Transverse colon (tissue), 4 donors: ENCODE measurements around the gene OR6K2. TPM values are rescaled to one million over a fixed set of nuclear protein-coding genes. Genes with fewer than 3 reads are reported as not detected.
"Not testable (repeated sequence)": the region's sequence is repeated elsewhere in the genome, so short reads cannot be mapped to it uniquely, and the experiment has no call there.

Experiments used
- DNase-seq: peaks from one replicate; pipeline ENCODE4 v3.0.0-alpha.2; 2019
- H3K27ac ChIP-seq, 4 donors: fragments of 200-600 bp; sonication (generic); 2 replicates each; pipeline ENCODE4 v1.5.1; 2016 to 2018; ENCODE audit warnings: inconsistent platforms in 4 of 4
- H3K27me3 ChIP-seq: fragments of 200-600 bp; sonication (generic); 2 replicates; pipeline ENCODE4 v1.5.1; 2017; ENCODE audit warnings: inconsistent platforms
- H3K36me3 ChIP-seq, 4 donors: fragments of 200-600 bp; sonication (generic); 2 replicates each; pipeline ENCODE4 v1.5.1; 2017 to 2019; ENCODE audit warnings: inconsistent platforms in 4 of 4
- H3K4me1 ChIP-seq, 4 donors: fragments of 200-600 bp; sonication (generic); 2 replicates each; pipeline ENCODE4 v1.5.1; 2017 to 2020; ENCODE audit warnings: inconsistent platforms in 4 of 4
- H3K4me3 ChIP-seq, 4 donors: fragments of 200-600 bp; sonication (generic); 1 replicate in 1 of 4; 2 replicates in 3 of 4; pipeline versions ENCODE4 v1.5.1 to v1.6.1; 2017 to 2019; ENCODE audit warnings: inconsistent platforms in 4 of 4
- H3K9me3 ChIP-seq, 2 donors: fragments of 200-600 bp; sonication (generic); 2 replicates each; pipeline ENCODE4 v1.5.1; 2017 to 2019; ENCODE audit warnings: inconsistent platforms in 2 of 2
- EP300 ChIP-seq: sonication (generic); formaldehyde crosslinking; IDR thresholded peaks from one replicate; pipeline ENCODE4 v1.6.1; 2017; ENCODE audit warnings: antibody characterized with exemption, low read depth
- POLR2A ChIP-seq: fragments of 450-650 bp; IDR thresholded peaks from one replicate; pipeline ENCODE4 v1.6.1; 2016; ENCODE audit warnings: antibody characterized with exemption, mild to moderate bottlenecking, moderate library complexity
- POLR2AphosphoS5 ChIP-seq, 3 donors: sonication (generic); formaldehyde crosslinking; IDR thresholded peaks; one replicate each; pipeline ENCODE4 v1.6.1; 2016; ENCODE audit warnings: antibody characterized with exemption in 3 of 3
- whole genome bisulfite sequencing, 2 donors: methylation state at CpG; one replicate each; pipeline ENCODE4 v1.1.5; 2018; ENCODE audit warnings: low coverage in 1 of 2; 5-methylcytosine and 5-hydroxymethylcytosine counted together
- in situ Hi-C, 4 donors: fragments of 200-750 bp; cut with MboI; loops; one replicate each; pipeline versions ENCODE4 v1.15.0 to v1.15.1; 2017; ENCODE audit warnings: low sequenced_read_pairs in 3 of 4, low pct_ligation_motif_present in 1 of 4, low pct_unique_long_range_greater_than_20kb in 1 of 4
- intact Hi-C: fragments of 100-400 bp; cut with DNase I; formaldehyde crosslinking; loops from one replicate; pipeline ENCODE4 v1.15.1; 2023; ENCODE audit warnings: low total_unique reads
- total RNA-seq, 4 donors: library from RNA; depleted of rRNA; stranded (reverse); fragments of >200 nt; gene quantifications; one replicate each; pipeline ENCODE4 v1.1.0, GENCODE V29; 2016
- TF ChIP-seq, protein P1 (sequence below), 5 experiments: fragments of 200-600 bp in 3 of 5; fragments of 450-650 bp in 2 of 5; sonication (generic) in 3 of 5; IDR thresholded peaks; 1 replicate in 2 of 5; 2 replicates in 3 of 5; pipeline ENCODE4 v1.5.1; 2016 to 2017; ENCODE audit warnings: antibody characterized with exemption in 5 of 5, inconsistent platforms in 3 of 5, mild to moderate bottlenecking in 2 of 5, moderate library complexity in 1 of 5

The OR6K2 gene
- total RNA-seq, 4 donors from 2014 or later: not detected

DNA sequence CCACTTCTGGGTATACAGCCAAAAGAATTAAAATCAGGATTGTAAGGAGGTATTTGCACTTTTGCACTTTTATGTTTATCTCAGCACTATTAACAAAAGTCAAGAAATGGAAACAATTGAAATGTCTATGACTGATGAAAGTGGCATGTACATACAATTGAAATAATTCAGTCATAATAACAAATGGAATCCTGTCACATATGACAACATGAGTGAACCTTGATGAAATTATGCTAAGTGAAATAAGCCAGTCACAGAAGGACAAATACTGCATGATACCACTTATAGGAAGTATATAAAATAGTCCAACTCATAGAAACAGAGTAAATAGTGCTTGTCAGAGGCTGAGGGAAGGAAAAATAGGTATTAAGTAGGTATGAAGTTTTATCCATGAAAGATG is 10.6 kb downstream of the OR6K2 start:
- in situ Hi-C loops (no loop called here), intact Hi-C loops (no loop called here)
- no peaks in the 10 kb centered on the region for H3K27me3 ChIP-seq
- no peaks in the 10 kb centered on the region for H3K9me3 ChIP-seq
- H3K27ac ChIP-seq: no peak overlapping the region
- no peaks in the 10 kb centered on the region for H3K36me3 ChIP-seq
- no peak for TF ChIP-seq POLR2A
- TF ChIP-seq, protein P1, sequence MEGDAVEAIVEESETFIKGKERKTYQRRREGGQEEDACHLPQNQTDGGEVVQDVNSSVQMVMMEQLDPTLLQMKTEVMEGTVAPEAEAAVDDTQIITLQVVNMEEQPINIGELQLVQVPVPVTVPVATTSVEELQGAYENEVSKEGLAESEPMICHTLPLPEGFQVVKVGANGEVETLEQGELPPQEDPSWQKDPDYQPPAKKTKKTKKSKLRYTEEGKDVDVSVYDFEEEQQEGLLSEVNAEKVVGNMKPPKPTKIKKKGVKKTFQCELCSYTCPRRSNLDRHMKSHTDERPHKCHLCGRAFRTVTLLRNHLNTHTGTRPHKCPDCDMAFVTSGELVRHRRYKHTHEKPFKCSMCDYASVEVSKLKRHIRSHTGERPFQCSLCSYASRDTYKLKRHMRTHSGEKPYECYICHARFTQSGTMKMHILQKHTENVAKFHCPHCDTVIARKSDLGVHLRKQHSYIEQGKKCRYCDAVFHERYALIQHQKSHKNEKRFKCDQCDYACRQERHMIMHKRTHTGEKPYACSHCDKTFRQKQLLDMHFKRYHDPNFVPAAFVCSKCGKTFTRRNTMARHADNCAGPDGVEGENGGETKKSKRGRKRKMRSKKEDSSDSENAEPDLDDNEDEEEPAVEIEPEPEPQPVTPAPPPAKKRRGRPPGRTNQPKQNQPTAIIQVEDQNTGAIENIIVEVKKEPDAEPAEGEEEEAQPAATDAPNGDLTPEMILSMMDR (IDR thresholded peaks at IDR 0.05): no peak
- no peak for DNase-seq
- no peak overlapping the region for H3K4me3 ChIP-seq
- no peaks in the 10 kb centered on the region for H3K4me1 ChIP-seq

DNA sequence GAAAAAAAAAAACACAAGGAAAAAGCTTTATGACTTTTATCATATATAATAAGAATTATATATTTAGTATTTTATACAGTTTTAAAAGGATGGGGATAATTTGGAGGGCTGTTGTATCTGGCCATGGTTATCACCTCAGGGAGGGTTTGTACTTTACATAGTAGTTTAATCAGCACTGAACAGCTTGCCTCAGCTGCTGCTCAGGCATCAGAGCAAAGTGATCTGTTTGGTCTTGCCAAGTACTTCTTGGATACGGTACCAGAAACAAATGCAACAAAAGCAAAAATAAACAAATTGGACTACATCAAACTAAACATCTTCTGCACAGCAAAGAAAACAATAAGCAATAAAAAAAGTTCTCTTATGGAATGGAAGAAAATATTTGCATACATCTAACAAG is 11.3 kb downstream of the OR6K2 start:
- WGBS, 2 donors: 60% methylated on average over 1 of the region's 1 CpG; no CpG with 5 or more reads in 1 of the 2 donors
- no peak for DNase-seq
- Histone ChIP-seq H3K27me3 (no peaks in the 10 kb centered on the region), H3K27ac (no peak overlapping the region), H3K36me3 (no peaks in the 10 kb centered on the region), H3K4me3 (no peak overlapping the region), H3K9me3 (no peaks in the 10 kb centered on the region), H3K4me1 (no peaks in the 10 kb centered on the region)
- no peak for TF ChIP-seq EP300
- no peak for TF ChIP-seq POLR2AphosphoS5 (IDR thresholded peaks at IDR 0.05)
- no peak for TF ChIP-seq POLR2A
- TF ChIP-seq, protein P1 (IDR thresholded peaks at IDR 0.05): no peak
- intact Hi-C loops (no loop called here), in situ Hi-C loops (no loop called here)

DNA sequence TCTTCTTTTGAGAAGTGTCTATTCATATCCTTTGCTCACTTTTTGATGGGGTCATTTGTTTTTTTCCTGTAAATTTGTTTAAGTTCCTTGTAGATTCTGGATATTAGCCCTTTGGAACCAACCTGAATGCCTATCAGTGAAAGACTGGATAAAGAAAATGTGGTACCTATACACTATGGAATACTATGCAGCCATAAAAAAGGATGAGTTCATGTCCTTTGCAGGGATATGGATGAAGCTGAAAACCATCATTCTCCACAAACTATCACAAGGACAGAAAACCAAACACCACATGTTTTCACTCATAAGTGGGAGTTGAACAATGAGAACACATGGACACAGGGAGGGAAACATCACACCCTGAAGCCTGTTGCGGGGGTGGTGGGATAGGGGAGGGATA is 12.1 kb downstream of the OR6K2 start:
- H3K9me3 ChIP-seq, in situ Hi-C loops, H3K4me3 ChIP-seq, H3K4me1 ChIP-seq, H3K27ac ChIP-seq, H3K36me3 ChIP-seq, intact Hi-C loops, H3K27me3 ChIP-seq, DNase-seq: not testable (repeated sequence)
- WGBS, 2 donors: 96 to 100% methylated on average over 1 of the region's 1 CpG

DNA sequence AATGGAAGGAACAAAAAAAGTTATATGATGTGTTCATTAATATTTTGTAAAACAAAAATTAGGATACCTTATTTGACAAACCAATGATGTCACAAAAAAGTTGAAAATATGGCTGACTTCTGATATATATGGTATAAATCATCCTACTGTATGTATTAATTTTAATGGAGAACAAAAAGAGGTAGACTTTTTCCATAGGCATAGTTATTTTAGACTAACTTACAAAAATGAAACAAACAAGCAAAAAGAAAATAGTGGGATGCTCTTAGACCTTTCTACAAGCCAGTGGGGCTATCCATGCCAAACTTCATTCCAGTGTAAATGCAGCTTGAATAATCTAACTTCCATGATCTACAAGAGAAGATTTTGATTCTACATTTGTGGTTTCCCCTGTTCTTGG is 13.4 kb downstream of the OR6K2 start:
- H3K36me3 ChIP-seq: no peaks in the 10 kb centered on the region
- in situ Hi-C loops: no loop called here
- TF ChIP-seq POLR2AphosphoS5 (IDR thresholded peaks at IDR 0.05) (no peak), EP300 (no peak), POLR2A (no peak)
- TF ChIP-seq, protein P1 (IDR thresholded peaks at IDR 0.05): no peak
- no peaks in the 10 kb centered on the region for H3K27me3 ChIP-seq
- H3K27ac ChIP-seq: no peak overlapping the region
- no peaks in the 10 kb centered on the region for H3K4me1 ChIP-seq
- no peak overlapping the region for H3K4me3 ChIP-seq
- H3K9me3 ChIP-seq: no peaks in the 10 kb centered on the region
- intact Hi-C loops: no loop called here
- no peak for DNase-seq

DNA sequence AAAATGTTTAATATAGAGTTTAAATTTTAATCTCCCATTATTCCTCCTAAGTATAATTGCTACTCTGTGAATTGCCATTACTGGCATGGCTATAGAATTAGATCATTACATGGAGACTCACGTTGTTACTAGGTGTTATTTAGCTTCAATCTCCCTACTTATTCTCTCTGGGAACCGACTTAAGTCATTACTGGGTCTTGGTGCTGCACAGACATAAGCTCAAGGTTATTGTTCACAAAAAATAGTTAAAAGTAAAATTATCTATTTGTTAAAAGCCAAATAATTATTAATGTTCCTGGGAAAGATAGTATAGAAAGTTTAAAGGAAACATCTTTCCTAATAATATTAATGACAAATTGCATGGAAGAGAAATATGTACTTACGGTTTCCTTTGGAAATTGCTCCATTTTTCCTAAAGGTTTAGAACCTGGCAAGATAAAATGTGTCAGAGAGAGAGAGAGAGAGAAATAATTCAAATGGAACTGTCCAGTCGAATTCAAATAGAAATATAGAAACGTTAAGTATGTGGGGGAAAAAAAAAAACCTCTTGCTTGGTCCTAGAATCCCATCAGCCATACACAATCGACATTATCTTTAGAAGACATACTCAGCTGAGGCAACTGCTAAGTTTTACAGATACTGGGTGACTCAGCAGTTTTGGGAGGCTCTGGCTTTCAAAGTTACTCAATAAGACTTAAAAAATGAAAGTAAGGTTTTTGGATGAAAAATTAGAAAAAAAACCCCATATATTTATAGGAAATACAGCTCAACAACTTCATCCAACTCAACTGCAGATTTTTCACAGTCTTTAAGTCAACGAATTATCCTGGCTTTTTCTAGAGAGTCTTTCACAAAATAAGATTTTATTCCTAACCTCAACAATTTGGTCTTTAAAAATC is 14.1 kb downstream of the OR6K2 start, which contains the start of gene SPTA1:
Gene SPTA1 (minus strand): TSS at position 605 of the 899 bp plus-strand sequence. CDS start 198 bp downstream, at position 407.
- DNase-seq: no peak
- H3K9me3 ChIP-seq: no peaks in the 10 kb centered on the region
- intact Hi-C loops: no loop called here

More for the DNA sequence above, 14.1 kb downstream of the OR6K2 start, which contains the start of gene SPTA1:
- H3K36me3 ChIP-seq: no peaks in the 10 kb centered on the region
- no peaks in the 10 kb centered on the region for H3K27me3 ChIP-seq
- no peak for TF ChIP-seq POLR2A
- TF ChIP-seq, protein P1 (IDR thresholded peaks at IDR 0.05): no peak
- no peak for TF ChIP-seq POLR2AphosphoS5 (IDR thresholded peaks at IDR 0.05)
- no peak for TF ChIP-seq EP300
- no peaks in the 10 kb centered on the region for H3K4me1 ChIP-seq
- no peak within 1 kb of the TSS for H3K27ac ChIP-seq
- WGBS, 2 donors: 43 to 53% methylated on average over 7 of the region's 7 CpGs
- in situ Hi-C loops: no loop called here
- H3K4me3 ChIP-seq: no peak within 1 kb of the TSS
